C4-2B (cell line): Measurements from ENCODE around the gene PCDHGA8.

ENCODE experiments used
- CTCF ChIP-seq: fragments of 450-650 bp; conservative IDR thresholded peaks from 2 replicates; pipeline ENCODE4 v1.5.1; 2017; ENCODE audit warnings: mild to moderate bottlenecking
- ZFX ChIP-seq: fragments of 450-650 bp; IDR thresholded peaks from 2 replicates; pipeline ENCODE4 v1.6.1; 2017

DNA sequence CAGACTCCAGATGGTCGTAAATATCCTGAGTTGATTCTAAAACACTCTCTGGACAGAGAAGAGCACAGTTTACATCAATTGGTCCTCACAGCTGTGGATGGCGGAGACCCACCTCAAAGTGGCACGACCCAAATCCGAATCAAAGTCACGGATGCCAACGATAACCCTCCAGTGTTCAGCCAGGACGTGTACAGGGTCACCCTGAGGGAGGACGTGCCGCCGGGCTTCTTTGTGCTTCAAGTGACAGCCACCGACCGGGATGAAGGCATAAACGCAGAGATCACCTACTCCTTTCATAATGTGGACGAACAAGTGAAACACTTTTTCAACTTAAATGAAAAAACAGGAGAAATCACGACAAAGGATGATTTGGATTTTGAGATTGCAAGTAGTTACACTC lies 31.7 kb upstream of the PCDHGA8 start:
- no peak for TF ChIP-seq CTCF
- no peak for TF ChIP-seq ZFX
